ENCODE measurements around the gene GAK.

DNA sequence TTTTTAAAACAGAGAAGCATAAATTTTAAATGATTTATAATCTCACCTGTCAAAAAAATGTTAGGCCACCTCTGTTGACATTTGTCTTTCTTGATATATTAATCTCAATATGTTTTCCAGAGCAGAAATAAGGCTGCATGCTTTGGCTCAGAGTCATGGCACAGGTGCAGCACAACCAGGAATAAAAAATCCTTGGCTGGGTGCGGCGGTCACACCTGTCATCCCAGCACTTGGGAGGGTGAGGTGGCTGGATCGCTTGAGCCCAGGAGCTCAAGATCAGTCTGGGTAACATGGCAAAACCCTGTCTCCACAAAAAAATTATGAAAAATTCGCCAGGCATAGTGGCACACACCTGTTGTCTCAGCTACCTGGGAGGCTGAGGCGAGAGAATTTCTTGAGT is 124.3 kb downstream of the GAK start:
- no peak for TF ChIP-seq POLR2AphosphoS5 (IDR thresholded peaks at IDR 0.05; ENCODE audit: low read depth, low read length)
- TF ChIP-seq, protein P1, sequence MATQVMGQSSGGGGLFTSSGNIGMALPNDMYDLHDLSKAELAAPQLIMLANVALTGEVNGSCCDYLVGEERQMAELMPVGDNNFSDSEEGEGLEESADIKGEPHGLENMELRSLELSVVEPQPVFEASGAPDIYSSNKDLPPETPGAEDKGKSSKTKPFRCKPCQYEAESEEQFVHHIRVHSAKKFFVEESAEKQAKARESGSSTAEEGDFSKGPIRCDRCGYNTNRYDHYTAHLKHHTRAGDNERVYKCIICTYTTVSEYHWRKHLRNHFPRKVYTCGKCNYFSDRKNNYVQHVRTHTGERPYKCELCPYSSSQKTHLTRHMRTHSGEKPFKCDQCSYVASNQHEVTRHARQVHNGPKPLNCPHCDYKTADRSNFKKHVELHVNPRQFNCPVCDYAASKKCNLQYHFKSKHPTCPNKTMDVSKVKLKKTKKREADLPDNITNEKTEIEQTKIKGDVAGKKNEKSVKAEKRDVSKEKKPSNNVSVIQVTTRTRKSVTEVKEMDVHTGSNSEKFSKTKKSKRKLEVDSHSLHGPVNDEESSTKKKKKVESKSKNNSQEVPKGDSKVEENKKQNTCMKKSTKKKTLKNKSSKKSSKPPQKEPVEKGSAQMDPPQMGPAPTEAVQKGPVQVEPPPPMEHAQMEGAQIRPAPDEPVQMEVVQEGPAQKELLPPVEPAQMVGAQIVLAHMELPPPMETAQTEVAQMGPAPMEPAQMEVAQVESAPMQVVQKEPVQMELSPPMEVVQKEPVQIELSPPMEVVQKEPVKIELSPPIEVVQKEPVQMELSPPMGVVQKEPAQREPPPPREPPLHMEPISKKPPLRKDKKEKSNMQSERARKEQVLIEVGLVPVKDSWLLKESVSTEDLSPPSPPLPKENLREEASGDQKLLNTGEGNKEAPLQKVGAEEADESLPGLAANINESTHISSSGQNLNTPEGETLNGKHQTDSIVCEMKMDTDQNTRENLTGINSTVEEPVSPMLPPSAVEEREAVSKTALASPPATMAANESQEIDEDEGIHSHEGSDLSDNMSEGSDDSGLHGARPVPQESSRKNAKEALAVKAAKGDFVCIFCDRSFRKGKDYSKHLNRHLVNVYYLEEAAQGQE (IDR thresholded peaks at IDR 0.05; ENCODE audit: insufficient read depth in 1 of 2, low read depth in 2 of 2, low read length in 2 of 2) = no peak
